ENCODE measurements around the gene KCNH4. TPM values are rescaled to one million over a fixed set of nuclear protein-coding genes. Genes with fewer than 3 reads are reported as not detected.

Gene KCNH4
- total and polyA plus RNA-seq, 2 of the 13 experiments (the other 11 are each of a cell fraction or from before 2014, with no cell fraction given) = 0.01 to 0.09 TPM

GRCh38 chr17:42183741-42184711 lies 3.1 kb upstream of the KCNH4 start (continued):
- no peak for TF ChIP-seq ZNF670 (CRISPR knock-in tag; IDR thresholded peaks at IDR 0.05; ENCODE audit: borderline replicate concordance)
- TF ChIP-seq ZBTB2 (CRISPR knock-in tag; IDR thresholded peaks at IDR 0.05; ENCODE audit: low read depth) = peak; percentile 44; the same call in 1 of the 2 replicates
- TF ChIP-seq ZNF766 (CRISPR knock-in tag; IDR thresholded peaks at IDR 0.05; ENCODE audit: borderline replicate concordance) = peak; percentile 91
- peak; percentile 76; the same call in 1 of the 2 replicates for TF ChIP-seq ARID4A (CRISPR knock-in tag; IDR thresholded peaks at IDR 0.05; ENCODE audit: borderline replicate concordance)
- peak; percentile 93 for TF ChIP-seq RFXAP (CRISPR knock-in tag; IDR thresholded peaks at IDR 0.05; ENCODE audit: borderline replicate concordance)
- TF ChIP-seq ZNF775 (CRISPR knock-in tag; IDR thresholded peaks at IDR 0.05; ENCODE audit: borderline replicate concordance) = peak; percentile 53; the same call in 1 of the 2 replicates
- peak; percentile 32; the same call in 1 of the 2 replicates for TF ChIP-seq IRF9 (CRISPR knock-in tag; IDR thresholded peaks at IDR 0.05; ENCODE audit: borderline replicate concordance)
- TF ChIP-seq ZNF781 (CRISPR knock-in tag; IDR thresholded peaks at IDR 0.05; ENCODE audit: borderline replicate concordance, not compliant biosample characterization) = peak; percentile 70
- peak; percentile 54; the same call in 1 of the 2 replicates for TF ChIP-seq ARID5B (CRISPR knock-in tag; IDR thresholded peaks at IDR 0.05)
- TF ChIP-seq FOXK1 (CRISPR knock-in tag; IDR thresholded peaks at IDR 0.05; ENCODE audit: borderline replicate concordance, low read depth) = no peak; the same call in 1 of the 2 replicates
- peak; percentile 66; the same call in 1 of the 2 replicates for TF ChIP-seq HMG20B (CRISPR knock-in tag; conservative IDR thresholded peaks at IDR 0.05)
- peak; percentile 23; the same call in 1 of the 2 replicates for TF ChIP-seq ZFP37 (CRISPR knock-in tag; IDR thresholded peaks at IDR 0.05; ENCODE audit: borderline replicate concordance)

Measured in HepG2 (cell line).